MG63 (cell line): Measurements from ENCODE around the gene RNASE4. TPM values are rescaled to one million over a fixed set of nuclear protein-coding genes. Genes with fewer than 3 reads are reported as not detected.
"Not testable (repeated sequence)": the region's sequence is repeated elsewhere in the genome, so short reads cannot be mapped to it uniquely, and the experiment has no call there.

Experiments
- DNase-seq: peaks from one replicate; pipeline ENCODE4 v3.0.0-alpha.2; 2020
- H3K27me3 ChIP-seq: fragments of 250-450 bp; sonication (Bioruptor Pico); 2 replicates; pipeline ENCODE4 v1.5.1; 2020; ENCODE audit warnings: mild to moderate bottlenecking, moderate library complexity
- H3K36me3 ChIP-seq: fragments of 250-450 bp; sonication (Bioruptor Pico); 2 replicates; pipeline ENCODE4 v1.5.1; 2020; ENCODE audit warnings: mild to moderate bottlenecking, moderate library complexity
- H3K4me3 ChIP-seq: fragments of 250-450 bp; sonication (Bioruptor Pico); 2 replicates; pipeline ENCODE4 v1.5.1; 2020; ENCODE audit warnings: mild to moderate bottlenecking, moderate library complexity
- H3K9me3 ChIP-seq: fragments of 250-450 bp; sonication (Bioruptor Pico); 2 replicates; pipeline ENCODE4 v1.5.1; 2020; ENCODE audit warnings: mild to moderate bottlenecking, moderate library complexity
- total RNA-seq: library from RNA; depleted of rRNA; stranded (reverse); fragments of >200 nt; shearing (Covaris generic); gene quantifications from 2 replicates; pipeline ENCODE4 v1.2.3, GENCODE V29; 2014; ENCODE audit warnings: low replicate concordance

RNASE4 gene
- total RNA-seq, 1 experiment from 2014 or later = 6.1 TPM

DNA sequence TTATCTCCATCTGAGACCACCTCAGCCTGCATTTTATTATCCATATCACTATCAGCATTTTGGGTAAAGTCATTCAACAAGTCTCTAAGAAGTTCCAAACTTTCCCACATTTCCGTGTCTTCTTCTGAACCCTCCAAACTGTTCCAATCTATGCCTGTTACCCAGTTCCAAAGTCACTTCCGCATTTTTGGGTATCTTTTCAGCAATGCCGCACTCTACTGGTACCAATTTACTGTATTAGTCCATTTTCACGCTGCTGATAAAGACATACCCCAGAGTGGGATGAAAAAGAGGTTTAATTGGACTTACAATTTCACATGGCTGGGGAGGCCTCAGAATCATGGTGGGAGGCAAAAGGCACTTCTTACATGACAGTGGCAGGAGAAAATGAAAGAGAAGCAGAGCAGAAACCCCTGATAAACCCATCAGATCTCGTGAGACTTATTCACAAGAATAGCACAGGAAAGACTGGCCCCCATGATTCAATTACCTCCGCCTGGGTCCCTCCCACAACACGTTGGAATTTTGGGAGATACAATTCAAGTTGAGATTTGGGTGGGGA, 17.9 kb upstream of the RNASE4 start:
- DNase-seq, H3K9me3 ChIP-seq, H3K27me3 ChIP-seq, H3K36me3 ChIP-seq, H3K4me3 ChIP-seq: not testable (repeated sequence)

DNA sequence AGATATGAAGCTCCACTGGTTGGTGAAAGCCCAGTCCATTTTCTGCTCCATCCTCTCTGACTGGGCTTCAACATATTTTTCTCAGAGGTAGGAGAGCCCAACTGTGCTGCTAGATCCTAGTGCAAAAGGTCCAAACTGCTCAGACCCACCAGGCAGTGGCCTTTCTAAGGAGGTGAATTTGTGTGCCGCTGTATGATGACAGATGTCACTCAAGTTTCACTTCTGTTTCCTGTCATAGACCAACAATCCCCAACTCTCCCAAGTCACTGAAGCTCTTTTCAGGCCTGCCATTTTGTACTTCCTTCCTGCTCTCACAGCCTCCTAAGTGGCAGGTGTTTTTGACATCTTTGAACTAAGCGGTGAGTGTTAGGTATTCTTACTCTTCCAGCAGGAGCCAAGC, 16.4 kb upstream of the RNASE4 start:
- no peak for DNase-seq
- Histone ChIP-seq H3K9me3 (no peaks in the 10 kb centered on the region), H3K36me3 (no peaks in the 10 kb centered on the region), H3K27me3 (no peaks in the 10 kb centered on the region), H3K4me3 (no peak overlapping the region)

DNA sequence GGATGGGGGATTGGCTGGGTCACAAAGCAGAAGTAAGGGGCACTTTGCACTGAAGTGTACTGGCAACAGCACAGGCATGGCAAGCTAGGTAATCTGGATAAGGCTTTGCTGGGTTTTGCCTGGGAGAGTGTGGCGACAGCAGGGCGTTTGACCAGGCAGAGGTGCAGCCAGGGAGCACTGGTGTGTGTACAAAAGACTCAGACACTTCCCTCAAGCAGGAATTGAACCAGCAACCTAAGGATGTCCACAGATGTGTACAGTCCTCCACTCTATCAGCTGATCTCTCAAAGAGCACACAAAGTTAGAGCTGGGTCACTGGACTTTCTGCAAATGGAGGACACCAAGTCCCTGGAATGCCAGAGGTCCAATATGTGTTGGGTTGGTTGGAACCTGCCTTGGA, 15.4 kb upstream of the RNASE4 start:
- Histone ChIP-seq H3K4me3 (no peak overlapping the region), H3K36me3 (no peaks in the 10 kb centered on the region), H3K9me3 (no peaks in the 10 kb centered on the region), H3K27me3 (no peaks in the 10 kb centered on the region)
- DNase-seq = no peak

DNA sequence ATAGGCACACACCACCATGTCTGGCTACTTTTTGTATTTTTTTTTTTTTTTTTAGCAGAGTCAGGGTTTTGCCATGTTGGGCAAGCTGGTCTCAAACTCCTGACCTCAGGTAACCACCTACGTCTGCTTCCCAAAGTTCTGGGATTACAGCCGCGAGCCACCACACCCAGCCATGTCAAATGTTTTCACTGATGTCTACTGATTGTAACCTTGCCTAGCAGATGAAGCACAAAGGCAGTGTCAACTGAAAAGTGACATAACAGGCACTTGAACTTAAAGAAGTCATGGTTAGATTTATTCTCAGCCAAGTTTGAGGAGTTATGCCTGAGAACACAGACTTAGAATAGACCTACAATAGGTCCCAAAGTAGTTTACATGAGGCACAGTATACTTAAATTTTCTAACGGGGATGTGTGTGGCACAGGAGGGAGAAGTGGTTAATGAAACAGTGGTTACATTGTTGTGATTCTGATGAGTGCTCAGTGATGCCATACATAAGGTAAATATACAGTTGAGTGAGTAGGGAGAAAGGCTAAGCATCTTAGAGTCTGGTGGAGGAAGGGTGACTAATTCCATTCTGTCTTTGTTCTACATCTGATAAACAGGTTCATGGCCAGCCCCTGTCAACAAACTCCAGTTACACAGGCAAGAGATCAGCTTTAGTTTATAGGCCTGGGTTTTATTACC, 12.6 kb upstream of the RNASE4 start:
- Histone ChIP-seq H3K4me3 (no peak overlapping the region), H3K27me3 (peaks cover 3% of the 10 kb centered on the region), H3K36me3 (no peaks in the 10 kb centered on the region), H3K9me3 (no peaks in the 10 kb centered on the region)
- no peak for DNase-seq

DNA sequence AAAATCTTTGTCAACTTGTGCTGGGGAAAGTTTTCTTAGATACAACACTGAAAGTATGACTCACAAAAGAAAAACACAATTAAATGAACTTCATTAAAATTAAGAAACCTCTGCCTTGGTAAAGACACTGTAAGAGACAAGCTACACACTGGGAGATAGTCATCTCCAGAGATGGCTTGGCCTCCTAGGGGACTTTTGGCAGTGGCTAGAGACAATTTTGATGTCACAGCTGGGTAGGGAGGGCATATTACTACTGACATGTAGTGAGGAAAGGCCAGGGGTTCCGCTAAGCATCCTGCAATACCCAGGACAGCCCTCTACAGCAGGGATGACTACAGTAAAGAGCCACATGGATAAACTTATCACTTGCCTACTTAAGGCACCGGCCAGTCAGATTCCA, 8.7 kb upstream of the RNASE4 start:
- H3K4me3 ChIP-seq = no peak overlapping the region
- peaks cover 3% of the 10 kb centered on the region for H3K27me3 ChIP-seq
- DNase-seq = no peak
- H3K9me3 ChIP-seq = no peaks in the 10 kb centered on the region
- H3K36me3 ChIP-seq = no peaks in the 10 kb centered on the region

DNA sequence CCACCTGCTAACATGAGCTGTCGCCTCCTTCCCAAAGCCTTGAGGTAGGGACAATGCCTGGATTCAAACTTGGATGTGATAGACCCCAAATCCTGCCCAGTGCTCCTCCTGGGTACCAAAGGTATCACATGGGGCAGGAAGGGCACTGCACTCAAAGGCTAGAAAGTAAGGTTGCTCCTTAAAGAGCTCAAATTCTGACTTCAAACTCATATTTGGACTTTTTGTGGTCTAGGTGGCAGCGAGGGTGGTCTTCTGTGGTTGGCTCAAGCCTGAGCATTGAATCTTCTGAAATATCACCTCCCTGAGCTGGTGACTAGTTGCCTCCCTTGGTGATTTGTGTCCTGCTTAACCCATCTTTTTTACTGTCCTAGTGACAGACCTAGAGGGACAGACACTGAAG, 8.3 kb upstream of the RNASE4 start:
- no peaks in the 10 kb centered on the region for H3K9me3 ChIP-seq
- H3K27me3 ChIP-seq = peaks cover 3% of the 10 kb centered on the region
- H3K4me3 ChIP-seq = no peak overlapping the region
- H3K36me3 ChIP-seq = no peaks in the 10 kb centered on the region
- no peak for DNase-seq

DNA sequence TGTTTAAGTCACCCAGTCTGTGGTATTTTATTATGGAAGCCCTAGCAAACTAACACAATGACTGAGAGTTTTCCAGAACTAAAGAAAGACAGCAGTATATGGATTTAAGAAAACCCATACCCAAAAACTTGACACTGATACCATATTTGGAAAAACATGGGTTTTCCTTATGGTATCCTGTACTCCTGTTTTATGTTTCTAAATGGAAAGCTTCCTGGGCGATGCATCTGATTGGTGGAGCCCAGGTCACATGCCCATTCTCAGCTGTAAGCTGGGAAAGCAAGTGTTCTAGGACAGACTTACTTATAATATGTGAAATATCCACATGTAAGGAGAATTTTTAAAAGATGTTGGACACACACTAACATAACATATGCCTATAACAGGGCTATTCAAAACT, 4.5 kb upstream of the RNASE4 start:
- Histone ChIP-seq H3K27me3 (peaks cover 3% of the 10 kb centered on the region; the same call in 1 of the 2 replicates), H3K36me3 (no peaks in the 10 kb centered on the region), H3K4me3 (no peak overlapping the region), H3K9me3 (no peaks in the 10 kb centered on the region)
- peak; percentile 10 for DNase-seq

DNA sequence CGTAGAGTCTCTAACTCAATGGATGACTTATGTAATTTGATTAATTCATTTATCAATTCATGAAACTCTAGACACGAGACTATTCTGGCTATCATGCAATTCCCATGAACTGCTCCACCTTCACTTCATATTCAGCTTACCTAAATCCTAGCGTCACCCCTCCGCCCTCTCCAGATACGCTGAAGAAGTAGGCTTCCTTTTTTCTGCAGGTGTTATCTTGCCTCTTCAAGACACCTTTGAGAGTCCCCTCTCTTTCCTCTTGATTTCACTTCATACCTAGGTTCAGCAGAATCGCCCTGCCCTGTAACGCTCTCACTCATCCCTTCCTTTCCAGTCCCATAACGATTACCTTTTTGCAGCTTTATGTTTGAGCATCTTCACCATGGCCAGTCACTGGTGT, 4.0 kb upstream of the RNASE4 start:
- DNase-seq = no peak
- Histone ChIP-seq H3K9me3 (no peaks in the 10 kb centered on the region), H3K4me3 (no peak overlapping the region), H3K36me3 (no peaks in the 10 kb centered on the region), H3K27me3 (no peaks in the 10 kb centered on the region)

DNA sequence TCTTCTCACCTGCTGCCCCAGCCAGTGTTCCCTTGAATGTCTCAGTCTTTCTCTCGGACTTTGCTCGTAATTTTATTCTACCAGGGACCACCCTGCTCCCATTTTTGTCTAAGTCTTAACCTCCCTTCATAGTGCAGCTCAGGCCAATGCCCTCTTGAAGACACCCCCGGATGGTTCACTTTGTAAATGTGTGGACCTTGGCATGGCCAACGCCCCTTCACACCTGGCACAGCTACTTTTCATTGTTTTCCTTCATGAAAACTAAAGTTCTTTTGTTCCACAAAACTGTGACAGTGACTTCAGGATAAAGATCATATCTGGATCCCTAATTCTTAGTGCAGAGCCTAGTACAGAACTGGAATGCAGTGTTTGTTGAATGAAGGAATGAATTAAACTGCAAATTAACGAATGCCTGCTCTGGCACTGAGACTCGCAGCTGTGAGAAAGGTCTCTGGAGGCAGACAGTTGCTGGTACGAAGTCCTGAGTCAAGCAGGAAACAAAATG, 3.5 kb upstream of the RNASE4 start:
- Histone ChIP-seq H3K9me3 (no peaks in the 10 kb centered on the region), H3K36me3 (no peaks in the 10 kb centered on the region), H3K27me3 (no peaks in the 10 kb centered on the region), H3K4me3 (peak overlapping the region; percentile 89)
- DNase-seq = peak; percentile 51

DNA sequence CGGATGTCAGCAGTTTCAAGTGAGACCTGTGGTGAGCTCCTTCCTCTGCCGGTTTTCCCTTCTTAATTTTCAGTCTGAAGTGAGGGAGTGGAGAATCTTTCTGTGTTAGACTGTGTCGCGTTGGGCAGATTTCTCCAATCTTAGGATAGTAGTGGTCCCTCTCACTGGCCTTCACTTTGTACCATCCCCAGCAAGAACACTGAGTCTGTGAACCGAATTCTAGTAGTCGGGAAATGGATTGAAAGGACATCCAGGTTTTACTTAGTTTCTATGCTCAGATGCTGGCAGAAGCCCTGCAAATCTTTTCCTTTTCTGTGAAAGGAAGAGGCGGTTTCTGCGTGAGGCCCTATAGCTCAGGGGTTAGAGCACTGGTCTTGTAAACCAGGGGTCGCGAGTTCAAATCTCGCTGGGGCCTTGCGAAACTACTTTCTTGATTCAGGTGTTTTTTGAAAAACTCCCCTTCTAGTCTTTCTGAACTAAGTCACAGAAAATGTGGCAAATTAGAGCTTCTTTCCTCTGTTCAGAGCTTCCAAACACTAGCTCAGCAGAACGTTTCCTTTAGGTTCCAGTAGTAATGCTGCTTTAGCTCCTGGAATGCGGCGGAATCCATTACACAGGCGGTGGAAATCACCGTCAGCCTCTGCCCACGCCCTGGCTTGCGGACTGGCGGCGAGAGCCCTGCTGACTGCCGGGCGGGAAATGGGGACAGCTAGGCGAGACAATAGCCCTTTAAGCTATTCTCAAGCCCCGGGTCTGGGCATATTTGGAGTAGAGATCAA, 2.8 kb upstream of the RNASE4 start:
- no peaks in the 10 kb centered on the region for H3K9me3 ChIP-seq
- peak overlapping the region; percentile 89 for H3K4me3 ChIP-seq
- H3K27me3 ChIP-seq = no peaks in the 10 kb centered on the region
- DNase-seq = peak; percentile 61
- H3K36me3 ChIP-seq = no peaks in the 10 kb centered on the region

DNA sequence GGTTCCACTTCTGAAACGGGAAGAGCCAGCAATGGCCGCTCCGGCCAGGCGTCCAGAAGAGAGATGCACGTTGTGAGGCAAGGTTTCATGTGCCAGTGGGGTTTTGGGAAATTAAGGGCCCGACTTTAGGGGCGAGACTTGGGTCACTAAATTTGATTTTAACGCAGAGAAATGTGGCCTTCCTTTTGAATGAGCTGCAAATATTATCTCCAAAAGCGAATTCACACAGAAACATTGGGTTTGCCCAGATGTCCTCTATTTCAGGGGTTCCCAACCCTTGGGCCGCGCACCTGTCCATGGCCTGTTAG, 2.3 kb upstream of the RNASE4 start:
- DNase-seq = no peak

DNA sequence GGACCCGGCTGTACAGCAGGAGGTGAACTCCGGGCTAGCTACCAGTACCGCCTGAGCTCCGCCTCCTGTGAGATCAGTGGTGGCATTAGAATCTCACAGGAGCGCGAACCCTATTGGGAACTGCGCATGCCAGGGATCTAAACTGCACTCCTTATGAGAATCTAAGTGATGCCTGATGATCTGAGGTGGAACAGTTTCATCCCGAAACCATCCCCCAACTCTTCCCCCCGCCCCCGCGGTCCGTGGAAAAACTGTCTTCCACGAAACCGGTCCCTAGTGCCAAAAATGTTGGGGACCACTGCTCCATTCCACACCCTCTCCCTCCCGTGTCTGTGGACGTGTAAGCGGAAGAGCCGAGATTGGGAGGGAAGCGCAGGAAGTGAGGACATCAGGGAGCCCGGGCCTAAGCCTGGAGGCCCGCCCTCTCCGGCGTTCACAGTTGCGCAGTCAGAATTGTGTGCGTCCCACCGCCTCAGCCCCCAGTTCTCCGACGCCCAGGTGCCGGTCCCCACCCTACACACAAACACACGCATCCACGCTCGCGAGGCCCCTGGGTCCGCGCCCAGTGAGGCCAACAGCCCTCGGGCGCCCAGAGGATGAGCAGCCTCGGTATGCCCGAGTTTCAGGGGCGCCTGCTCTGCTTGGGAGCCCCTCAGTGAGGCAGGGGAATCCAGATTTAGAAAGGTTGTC, 1.8 kb upstream of the RNASE4 start:
- Histone ChIP-seq H3K4me3 (peak overlapping the region; percentile 89), H3K36me3 (no peaks in the 10 kb centered on the region), H3K27me3 (no peaks in the 10 kb centered on the region), H3K9me3 (no peaks in the 10 kb centered on the region)
- peak; percentile 83 for DNase-seq

More for the DNA sequence above, 2.3 kb upstream of the RNASE4 start:
- Histone ChIP-seq H3K9me3 (no peaks in the 10 kb centered on the region), H3K27me3 (no peaks in the 10 kb centered on the region), H3K4me3 (peak overlapping the region; percentile 89), H3K36me3 (no peaks in the 10 kb centered on the region)

DNA sequence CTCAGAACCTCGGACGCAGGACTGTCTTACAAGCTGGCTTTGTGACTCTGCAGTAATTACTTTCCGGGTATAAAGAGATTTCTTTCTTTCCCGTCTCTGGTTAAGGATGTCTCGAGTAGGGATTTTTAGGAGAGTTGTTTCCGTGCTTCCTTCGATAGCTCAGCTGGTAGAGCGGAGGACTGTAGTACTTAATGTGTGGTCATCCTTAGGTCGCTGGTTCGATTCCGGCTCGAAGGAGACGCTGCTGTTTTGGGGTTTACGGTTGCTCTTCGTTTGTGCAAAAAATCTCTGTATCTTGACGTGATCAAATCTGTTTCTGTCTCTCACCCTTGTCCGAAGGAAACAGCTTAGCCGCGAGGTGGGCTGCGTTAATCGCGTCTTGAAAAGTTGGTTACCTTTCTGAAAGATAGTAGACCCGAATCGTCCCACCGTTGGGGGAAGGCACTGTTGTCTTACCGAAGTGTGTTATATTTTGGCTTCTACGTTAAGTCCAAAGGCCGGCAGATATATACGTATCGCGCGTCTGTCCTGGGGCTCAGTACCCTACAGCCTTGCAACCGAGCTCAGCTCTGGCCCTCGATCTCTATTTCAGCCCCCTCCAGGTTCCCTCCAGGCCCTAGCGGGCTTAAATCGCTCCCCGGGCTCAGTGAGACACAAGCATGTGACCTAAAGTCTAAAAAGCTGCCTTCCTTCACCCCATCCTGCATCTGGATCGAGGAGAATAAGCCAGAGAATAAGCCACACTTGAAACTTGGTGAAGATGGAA, 1.1 kb upstream of the RNASE4 start:
- H3K9me3 ChIP-seq = no peaks in the 10 kb centered on the region
- peak; percentile 75 for DNase-seq
- H3K4me3 ChIP-seq = peak overlapping the region; percentile 89
- no peaks in the 10 kb centered on the region for H3K36me3 ChIP-seq
- no peaks in the 10 kb centered on the region for H3K27me3 ChIP-seq

DNA sequence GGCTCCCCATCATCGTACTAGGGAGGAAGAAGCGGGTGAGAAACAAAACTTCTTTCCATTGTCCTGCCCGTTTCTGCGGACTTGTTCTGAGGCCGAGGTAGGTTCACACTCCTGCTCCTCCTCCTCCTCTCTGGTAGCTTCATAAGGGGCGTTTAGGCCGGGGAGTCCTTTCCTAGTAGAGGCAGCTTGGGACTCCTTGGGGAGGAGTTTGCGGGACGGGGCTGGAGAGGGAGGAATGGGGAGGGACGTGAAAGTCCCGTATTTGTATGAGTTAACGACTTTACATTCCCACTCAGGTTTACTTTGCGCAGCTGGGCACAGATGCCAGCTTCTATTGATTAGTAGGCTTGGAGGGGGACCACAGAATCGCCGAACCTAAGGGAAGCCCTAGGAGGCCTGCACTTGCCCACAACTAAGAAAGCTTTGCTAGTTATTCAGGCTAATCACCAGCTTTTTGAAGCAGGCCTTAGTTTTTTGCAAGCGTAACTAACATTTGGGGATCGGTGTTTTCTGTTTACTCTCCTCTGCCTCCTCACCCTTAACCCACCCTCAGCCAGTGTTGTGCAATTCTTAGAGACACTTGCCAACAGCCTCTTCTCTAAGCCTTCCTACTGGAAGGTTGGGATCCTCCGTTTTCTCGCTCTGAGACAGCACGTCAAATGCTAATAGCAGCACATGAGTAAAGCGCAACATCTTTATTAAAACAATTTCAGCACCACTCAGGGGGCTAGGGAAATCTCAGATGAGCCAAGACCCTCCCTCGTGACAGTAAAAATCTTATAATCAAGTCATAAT, 499 bp downstream of the RNASE4 start:
- peak overlapping the region; percentile 89 for H3K4me3 ChIP-seq
- H3K36me3 ChIP-seq = no peaks in the 10 kb centered on the region
- H3K9me3 ChIP-seq = no peaks in the 10 kb centered on the region
- H3K27me3 ChIP-seq = no peaks in the 10 kb centered on the region
- DNase-seq = peak; percentile 43

DNA sequence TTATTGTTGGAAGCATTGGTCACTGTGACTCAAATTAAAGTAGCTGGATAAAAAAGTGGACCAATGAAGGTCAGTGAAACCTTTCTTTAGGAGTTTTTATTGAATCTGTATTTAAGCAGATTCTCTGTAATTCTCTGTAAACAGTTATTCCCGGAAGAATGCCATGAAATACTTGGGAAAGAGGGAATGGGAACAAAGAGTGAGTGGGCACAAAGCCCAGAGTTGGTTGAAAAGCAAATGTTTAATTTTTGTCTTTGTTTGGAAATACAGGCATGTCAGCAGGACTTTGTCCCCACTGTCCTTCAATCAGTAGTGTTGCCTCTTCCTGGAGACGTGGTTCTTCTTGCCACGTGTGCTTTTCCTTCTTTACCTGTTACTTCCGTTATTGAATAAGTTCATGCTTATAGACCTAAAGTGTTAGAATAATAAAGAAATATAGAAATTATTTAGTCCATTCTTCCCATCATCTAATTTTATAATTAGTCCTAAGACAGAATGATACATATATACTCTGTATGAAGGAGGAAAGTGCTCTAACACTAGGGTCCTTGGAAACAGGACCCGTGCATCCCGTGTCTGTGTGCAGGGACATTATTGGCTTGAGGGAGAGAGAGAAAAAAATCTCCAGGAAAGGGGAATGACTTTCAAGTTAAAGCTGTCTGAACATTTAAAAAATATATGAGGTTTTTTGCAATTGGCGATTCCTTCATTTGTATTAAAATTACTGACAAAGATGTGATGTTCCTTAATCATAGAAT, 2.2 kb downstream of the RNASE4 start:
- H3K9me3 ChIP-seq = no peaks in the 10 kb centered on the region
- H3K27me3 ChIP-seq = no peaks in the 10 kb centered on the region
- 0 out of 2 replicates have a peak overlapping the region, but pooled peaks have one; percentile 6 for H3K4me3 ChIP-seq
- H3K36me3 ChIP-seq = no peaks in the 10 kb centered on the region
- DNase-seq = no peak
